Stomach smooth muscle (tissue), 2 donors: Measurements from ENCODE around the gene TIMP2.

ENCODE experiments used
- H3K27ac ChIP-seq: one replicate; pipeline ENCODE4 v1.7.0; 2013; ENCODE audit warnings: mild to moderate bottlenecking, low read length, inconsistent platforms
- H3K27me3 ChIP-seq, 2 donors: one replicate each; pipeline ENCODE4 v1.7.0; 2013; ENCODE audit warnings: low read length in 2 of 2; ENCODE audit not compliant: insufficient read depth in 2 of 2, control insufficient read depth in 1 of 2
- H3K36me3 ChIP-seq, 2 donors: one replicate each; pipeline ENCODE4 v1.7.0; 2013; ENCODE audit warnings: low read length in 2 of 2; ENCODE audit not compliant: control insufficient read depth in 2 of 2, insufficient read depth in 2 of 2
- H3K4me1 ChIP-seq: one replicate; pipeline ENCODE4 v1.7.0; 2013; ENCODE audit warnings: low read length; ENCODE audit not compliant: control insufficient read depth, insufficient read depth
- H3K4me3 ChIP-seq, 2 donors: one replicate each; pipeline ENCODE4 v1.7.0; 2013; ENCODE audit warnings: low read length in 2 of 2
- H3K9ac ChIP-seq, 2 donors: one replicate each; pipeline ENCODE4 v1.7.0; 2013; ENCODE audit warnings: low read length in 2 of 2, mild to moderate bottlenecking in 1 of 2
- H3K9me3 ChIP-seq, 2 donors: one replicate each; pipeline ENCODE4 v1.7.0; 2013; ENCODE audit warnings: low read length in 2 of 2; ENCODE audit not compliant: control insufficient read depth in 2 of 2
- donor health status: healthy.
- donor health status: Pancreatic carcinoma.

Gene TIMP2

DNA sequence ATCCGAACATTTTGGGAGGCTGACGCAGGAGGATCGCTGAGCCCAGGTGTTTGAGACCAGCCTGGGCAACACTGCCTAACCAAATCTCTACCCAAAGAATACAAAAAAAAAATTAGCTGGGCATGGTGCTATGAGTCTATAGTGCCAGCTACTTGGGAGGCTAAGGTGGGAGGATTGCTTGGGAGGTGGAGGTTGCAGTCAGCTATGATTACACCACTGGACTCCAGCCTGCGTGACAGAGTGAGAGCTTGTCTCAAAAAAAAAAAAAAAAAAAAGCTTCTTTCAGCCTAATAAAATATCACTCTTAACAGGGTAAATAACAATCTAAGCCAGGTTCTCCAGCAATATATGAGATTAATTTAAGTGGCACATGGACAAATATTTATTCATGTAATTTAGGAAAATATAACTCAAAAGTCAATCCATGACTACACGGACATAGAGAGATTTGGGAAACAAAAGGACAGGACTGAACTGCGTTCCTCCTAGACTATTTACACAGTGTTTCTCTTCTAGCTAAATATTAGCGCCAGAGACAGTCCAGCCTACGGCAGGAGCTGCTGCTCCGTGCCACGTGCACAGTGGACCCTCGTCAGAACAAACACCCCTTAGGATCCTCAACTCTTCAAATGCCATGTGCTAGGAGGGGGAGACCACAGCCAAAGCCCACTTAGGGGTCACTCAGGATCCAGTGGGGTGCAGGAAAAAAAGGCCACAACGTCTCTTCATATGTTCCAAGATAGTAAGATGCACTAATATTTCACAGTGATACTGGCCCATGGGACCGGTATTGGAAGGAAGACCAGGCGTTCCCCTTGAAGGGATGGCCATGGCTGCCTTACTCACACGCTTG is 93.3 kb downstream of the TIMP2 start:
- peaks cover 3% of the 10 kb centered on the region for H3K4me1 ChIP-seq
- H3K4me3 ChIP-seq, result no peak overlapping the region
- H3K27me3 ChIP-seq, result no peaks in the 10 kb centered on the region
- peaks cover 64 to 73% of the 10 kb centered on the region in 2 donors for H3K36me3 ChIP-seq
- no peak overlapping the region for H3K27ac ChIP-seq
- H3K9me3 ChIP-seq, result no peaks in the 10 kb centered on the region
- no peak overlapping the region for H3K9ac ChIP-seq

DNA sequence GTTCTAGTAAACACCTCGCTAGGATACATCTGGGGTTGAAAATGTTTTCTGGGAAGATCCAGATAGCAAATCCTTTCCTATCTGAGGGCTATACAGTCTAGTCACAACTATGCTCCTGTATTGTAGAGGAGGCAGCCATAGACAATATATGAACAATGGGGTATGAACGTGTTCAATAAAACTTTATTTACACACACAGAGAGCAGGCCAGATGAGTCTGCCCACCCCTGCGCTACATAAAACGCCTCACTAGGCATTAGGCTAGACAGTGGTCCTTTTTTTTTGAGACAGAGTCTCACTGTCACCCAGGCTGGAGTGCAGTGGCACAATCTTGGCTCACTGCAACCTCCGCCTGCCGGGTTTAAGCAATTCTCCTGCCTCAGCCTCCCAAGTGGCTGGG is 95.7 kb downstream of the TIMP2 start:
- H3K36me3 ChIP-seq, result peaks cover 65 to 71% of the 10 kb centered on the region in 2 donors
- H3K27me3 ChIP-seq, result no peaks in the 10 kb centered on the region
- no peak overlapping the region for H3K4me3 ChIP-seq
- no peaks in the 10 kb centered on the region for H3K4me1 ChIP-seq
- H3K9ac ChIP-seq, result no peak overlapping the region
- H3K27ac ChIP-seq, result no peak overlapping the region
- no peaks in the 10 kb centered on the region for H3K9me3 ChIP-seq

DNA sequence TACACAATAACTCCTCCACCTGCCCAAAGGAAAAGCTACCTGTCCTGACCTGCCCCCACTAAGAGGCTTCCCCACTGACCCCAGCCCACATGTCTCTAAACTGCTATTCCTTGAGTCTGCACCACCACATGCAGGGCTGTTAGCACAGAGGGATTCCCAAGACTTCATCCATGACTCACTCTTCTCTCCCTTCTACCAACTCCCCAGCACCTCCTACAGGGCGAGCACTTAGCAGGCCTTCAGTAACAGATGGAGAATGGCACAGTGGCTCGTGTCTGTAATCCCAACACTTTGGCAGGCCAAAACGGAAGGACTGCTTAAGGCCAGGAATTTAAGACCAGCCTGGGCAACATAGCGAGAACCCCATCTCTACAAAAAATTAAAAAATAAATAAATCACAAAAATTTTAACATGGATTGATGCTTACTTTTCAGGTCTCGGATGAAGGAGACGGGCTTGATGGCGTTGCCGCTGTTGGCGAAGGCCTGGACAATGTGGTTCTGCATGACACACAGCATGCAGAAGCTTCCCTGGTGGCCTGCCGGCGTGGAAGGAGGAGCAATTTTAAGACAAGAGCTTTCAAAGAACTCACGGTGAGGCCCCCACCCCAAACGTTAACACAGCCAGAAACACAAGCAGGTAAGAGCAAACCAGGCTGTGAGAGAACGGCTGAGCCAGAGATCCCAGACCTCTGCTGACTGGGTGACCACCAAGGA is 96.6 kb downstream of the TIMP2 start:
- no peak overlapping the region for H3K4me3 ChIP-seq
- no peak overlapping the region for H3K9ac ChIP-seq
- H3K36me3 ChIP-seq, result peaks cover 61 to 76% of the 10 kb centered on the region in 2 donors
- no peaks in the 10 kb centered on the region for H3K4me1 ChIP-seq
- no peaks in the 10 kb centered on the region for H3K27me3 ChIP-seq
- H3K9me3 ChIP-seq, result no peaks in the 10 kb centered on the region
- H3K27ac ChIP-seq, result no peak overlapping the region

DNA sequence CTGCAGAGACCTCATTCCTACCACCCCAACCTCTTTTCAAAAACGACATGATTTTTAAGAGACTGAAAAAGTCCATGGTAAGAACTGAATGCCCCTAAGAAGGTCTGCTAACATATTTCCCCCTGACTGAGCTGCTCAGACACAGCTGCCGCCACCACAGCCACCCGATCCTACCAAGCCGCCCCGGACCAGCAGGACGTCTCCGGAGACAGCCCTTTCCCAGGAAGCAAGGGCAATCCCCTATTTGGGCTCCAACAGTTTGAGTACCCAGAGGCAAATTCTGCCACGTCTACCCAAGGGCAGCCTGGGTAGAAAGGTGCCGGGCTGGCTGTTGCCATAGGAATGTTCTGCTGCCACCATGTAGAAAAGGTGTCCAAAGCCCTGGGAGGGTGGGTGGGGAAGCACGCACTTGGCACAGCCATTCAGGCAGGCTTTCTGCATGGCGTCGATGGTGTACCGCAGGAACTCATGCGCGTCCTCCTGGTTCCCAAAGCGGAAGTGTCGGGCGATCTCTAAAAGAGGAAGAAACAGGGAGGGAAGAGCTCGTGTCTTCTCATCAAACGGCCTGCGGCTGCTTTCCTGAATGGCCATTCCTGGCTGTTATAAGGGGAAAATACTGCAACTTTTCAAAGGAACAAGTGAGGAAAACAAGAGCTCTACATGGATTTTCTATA is 98.2 kb downstream of the TIMP2 start:
- Histone ChIP-seq H3K36me3 (peaks cover 53 to 71% of the 10 kb centered on the region in 2 donors), H3K27me3 (no peaks in the 10 kb centered on the region), H3K4me1 (no peaks in the 10 kb centered on the region), H3K9ac (no peak overlapping the region), H3K9me3 (no peaks in the 10 kb centered on the region), H3K4me3 (no peak overlapping the region), H3K27ac (no peak overlapping the region)

DNA sequence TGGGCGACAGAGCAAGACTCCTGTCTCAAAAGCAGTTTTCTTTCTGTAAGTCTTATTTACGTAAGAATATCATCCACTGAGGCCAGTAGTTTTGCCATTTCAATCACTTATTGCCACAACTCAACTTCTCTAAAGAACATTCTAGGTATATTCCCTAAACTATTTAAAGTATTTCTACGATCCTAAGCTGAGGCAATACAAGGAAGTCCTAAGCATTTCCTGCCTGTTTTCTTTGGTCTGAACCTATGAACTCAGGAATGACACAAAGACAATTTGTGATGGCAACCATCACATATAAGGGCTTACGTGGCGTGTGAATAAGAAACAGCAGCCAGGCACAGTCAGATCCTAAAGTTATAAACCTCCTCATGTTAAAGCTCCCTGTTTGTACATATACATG is 98.8 kb downstream of the TIMP2 start:
- no peaks in the 10 kb centered on the region for H3K9me3 ChIP-seq
- H3K9ac ChIP-seq, result no peak overlapping the region
- H3K4me1 ChIP-seq, result no peaks in the 10 kb centered on the region
- H3K27me3 ChIP-seq, result no peaks in the 10 kb centered on the region
- no peak overlapping the region for H3K27ac ChIP-seq
- no peak overlapping the region for H3K4me3 ChIP-seq
- peaks cover 54 to 72% of the 10 kb centered on the region in 2 donors for H3K36me3 ChIP-seq

DNA sequence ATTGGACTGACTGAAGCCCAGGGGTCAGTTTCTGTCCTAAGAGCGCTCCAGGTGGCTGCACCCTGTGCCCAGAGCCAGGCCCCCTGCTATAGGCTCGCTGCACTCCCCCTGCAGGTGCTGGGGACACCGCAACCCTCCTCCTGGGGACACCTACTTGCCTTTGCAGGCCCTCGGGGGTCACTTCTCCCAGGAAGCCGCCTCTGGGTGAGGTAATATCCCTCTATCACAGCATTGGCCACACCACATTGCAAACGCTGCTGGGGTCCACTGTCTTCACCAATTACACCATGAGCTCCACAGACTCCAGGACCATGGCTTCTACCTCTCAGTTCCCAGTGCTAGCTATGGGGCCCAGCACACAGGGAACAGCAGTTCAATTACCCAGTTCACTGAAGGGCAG is 99.5 kb downstream of the TIMP2 start:
- no peaks in the 10 kb centered on the region for H3K9me3 ChIP-seq
- H3K27me3 ChIP-seq, result no peaks in the 10 kb centered on the region
- no peak overlapping the region for H3K27ac ChIP-seq
- peaks cover 53 to 73% of the 10 kb centered on the region in 2 donors for H3K36me3 ChIP-seq
- no peaks in the 10 kb centered on the region for H3K4me1 ChIP-seq
- no peak overlapping the region for H3K4me3 ChIP-seq
- no peak overlapping the region for H3K9ac ChIP-seq

DNA sequence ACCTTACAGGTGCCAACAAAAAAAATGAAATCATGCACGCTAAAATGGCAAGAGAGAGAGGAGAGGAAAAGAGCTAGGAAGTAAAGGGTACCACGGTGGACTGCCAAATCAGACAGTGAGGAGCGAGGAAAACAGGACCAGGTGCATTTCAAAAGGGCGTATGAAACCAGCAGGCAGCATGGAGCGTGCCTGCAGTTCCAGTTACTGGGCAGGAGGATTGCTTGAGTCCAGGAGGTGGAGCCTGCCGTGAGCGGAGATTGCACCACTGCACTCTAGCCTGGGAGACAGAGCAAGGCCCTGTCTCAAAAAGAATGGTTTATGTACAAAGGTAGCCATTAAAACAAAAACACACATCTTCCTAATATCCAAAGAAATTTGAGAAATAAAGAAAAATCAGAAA is 100.9 kb downstream of the TIMP2 start:
- no peaks in the 10 kb centered on the region for H3K9me3 ChIP-seq
- H3K9ac ChIP-seq, result no peak overlapping the region
- H3K27ac ChIP-seq, result no peak overlapping the region
- peaks cover 66 to 78% of the 10 kb centered on the region in 2 donors for H3K36me3 ChIP-seq
- H3K27me3 ChIP-seq, result no peaks in the 10 kb centered on the region
- no peaks in the 10 kb centered on the region for H3K4me1 ChIP-seq
- H3K4me3 ChIP-seq, result no peak overlapping the region

DNA sequence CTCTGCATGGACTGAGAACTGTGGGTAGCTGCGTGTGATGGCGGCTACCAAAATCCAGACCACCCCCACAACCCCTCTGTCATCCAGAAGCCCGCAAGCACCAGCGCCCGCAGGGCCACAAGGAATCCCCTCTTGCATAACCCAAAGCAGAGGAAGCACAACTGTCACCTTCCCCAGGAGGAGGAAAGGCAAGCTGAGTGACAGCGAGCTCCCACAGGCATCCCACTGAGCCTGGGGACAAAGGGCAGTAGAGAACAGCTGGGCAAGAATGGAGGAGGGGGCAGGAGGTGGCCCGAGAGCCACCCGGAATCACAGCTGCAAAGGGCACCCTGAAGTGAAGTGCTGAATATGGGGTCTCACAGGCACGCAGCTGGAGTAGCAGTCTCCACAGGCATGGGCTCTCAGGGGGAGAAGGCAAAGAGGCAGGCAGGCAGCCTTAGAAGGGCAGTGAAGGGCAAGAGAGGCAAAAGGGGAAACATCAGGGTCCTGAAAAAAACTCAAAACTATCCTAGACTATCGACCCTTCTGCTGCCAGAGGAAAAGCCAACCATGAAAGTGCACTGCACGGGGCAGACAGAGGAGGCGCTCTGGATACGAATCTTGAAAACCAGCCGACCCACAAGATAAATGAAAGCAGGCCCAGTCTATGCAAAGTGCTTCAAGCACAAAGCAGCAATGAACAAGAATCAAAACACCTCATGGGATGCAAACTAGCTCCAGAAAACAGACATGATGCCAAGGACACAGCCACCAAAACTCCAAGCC is 101.7 kb downstream of the TIMP2 start:
- Histone ChIP-seq H3K4me1 (no peaks in the 10 kb centered on the region), H3K27ac (no peak overlapping the region), H3K9ac (no peak overlapping the region), H3K36me3 (peaks cover 70 to 75% of the 10 kb centered on the region in 2 donors), H3K27me3 (no peaks in the 10 kb centered on the region), H3K9me3 (no peaks in the 10 kb centered on the region), H3K4me3 (no peak overlapping the region)

DNA sequence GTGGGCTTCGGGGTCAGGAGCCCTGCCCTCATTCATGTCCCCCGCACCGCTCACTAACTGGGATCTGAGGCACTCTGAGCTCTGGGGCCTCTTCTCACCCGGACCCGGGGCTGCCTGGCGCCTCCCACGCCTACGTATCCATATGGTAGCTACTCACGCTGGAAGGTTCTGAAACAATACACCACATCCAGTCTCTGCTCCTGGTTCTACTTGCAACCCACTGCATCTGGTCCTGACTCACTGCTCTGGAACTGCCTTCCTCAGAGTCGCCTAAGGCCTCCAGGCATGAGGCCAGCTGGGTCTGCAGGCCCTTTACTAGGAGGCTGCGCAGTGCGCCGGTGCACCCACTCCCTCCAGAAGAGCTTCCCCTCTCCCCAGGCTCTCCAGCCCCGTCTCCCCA is 102.6 kb downstream of the TIMP2 start:
- Histone ChIP-seq H3K36me3 (peaks cover 69 to 75% of the 10 kb centered on the region in 2 donors), H3K9ac (no peak overlapping the region), H3K4me3 (no peak overlapping the region), H3K27ac (no peak overlapping the region), H3K27me3 (no peaks in the 10 kb centered on the region), H3K4me1 (no peaks in the 10 kb centered on the region), H3K9me3 (no peaks in the 10 kb centered on the region)

DNA sequence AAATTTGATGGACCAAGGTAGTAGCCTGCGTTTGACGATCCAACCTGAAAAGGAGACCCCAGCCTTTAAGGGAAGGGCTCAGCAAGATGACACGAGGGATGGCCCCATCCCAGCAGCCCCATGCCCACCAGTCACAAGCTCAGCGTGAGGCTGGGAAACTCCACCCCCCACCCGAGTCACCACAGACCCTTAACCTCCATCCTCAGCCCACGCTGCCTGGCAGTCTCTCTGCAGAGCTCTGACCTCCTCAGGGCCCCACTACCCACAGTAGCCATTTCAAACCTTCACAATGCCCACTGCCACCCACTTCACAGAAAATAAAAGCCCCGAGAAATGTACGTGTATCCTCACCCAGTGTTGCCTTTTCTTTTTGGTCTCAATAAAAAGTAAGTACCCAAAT is 103.2 kb downstream of the TIMP2 start:
- Histone ChIP-seq H3K9me3 (no peaks in the 10 kb centered on the region), H3K27me3 (no peaks in the 10 kb centered on the region), H3K4me1 (no peaks in the 10 kb centered on the region), H3K4me3 (no peak overlapping the region), H3K9ac (no peak overlapping the region), H3K36me3 (peaks cover 70 to 73% of the 10 kb centered on the region in 2 donors), H3K27ac (no peak overlapping the region)
